CD4-positive, CD25-positive, alpha-beta regulatory T cell (primary cell): ENCODE results near the gene MYO3B. TPM values are rescaled to one million over a fixed set of nuclear protein-coding genes. Genes with fewer than 3 reads are reported as not detected.
"Not testable (repeated sequence)": the region's sequence is repeated elsewhere in the genome, so short reads cannot be mapped to it uniquely, and the experiment has no call there.

Experiments
- ATAC-seq, 2 donors: fragments of 150-1000 bp; cut with Tn5 transposase; one replicate each; pipeline ENCODE4 v1.10.0; 2021; ENCODE audit warnings: low read depth in 2 of 2, moderate number of reproducible peaks in 2 of 2, moderate library complexity in 1 of 2
- DNase-seq, 3 donors: peaks; one replicate each; pipeline versions ENCODE4 v3.0.0 to v3.0.0-alpha.2; 2012 to 2022; ENCODE audit warnings: mixed read lengths in 1 of 3
- H3K27ac ChIP-seq: one replicate; pipeline ENCODE4 v1.7.0; 2013; ENCODE audit warnings: mild to moderate bottlenecking, low read length; ENCODE audit not compliant: insufficient read depth, poor library complexity, severe bottlenecking
- H3K27me3 ChIP-seq: one replicate; pipeline ENCODE4 v1.7.0; 2013; ENCODE audit warnings: low read length; ENCODE audit not compliant: control insufficient read depth, insufficient read depth
- H3K36me3 ChIP-seq: one replicate; pipeline ENCODE4 v1.7.0; 2013; ENCODE audit warnings: mild to moderate bottlenecking, low read length, moderate library complexity; ENCODE audit not compliant: control insufficient read depth, insufficient read depth
- H3K4me1 ChIP-seq: 2 replicates; pipeline ENCODE4 v1.7.0; 2013; ENCODE audit warnings: mild to moderate bottlenecking, low read length; ENCODE audit not compliant: insufficient read depth, control insufficient read depth, poor library complexity, severe bottlenecking
- H3K4me3 ChIP-seq: one replicate; pipeline ENCODE4 v1.7.0; 2013; ENCODE audit warnings: low read depth, mild to moderate bottlenecking, low read length, moderate library complexity
- H3K9me3 ChIP-seq, 2 experiments: 1 replicate in 1 of 2; 2 replicates in 1 of 2; pipeline ENCODE4 v1.7.0; 2013; ENCODE audit warnings: low read length in 2 of 2, mild to moderate bottlenecking in 1 of 2, moderate library complexity in 1 of 2; ENCODE audit not compliant: control insufficient read depth in 2 of 2
- H3K27ac Mint-ChIP-seq, 3 donors: one replicate each; pipeline ENCODE4 v1.8.0; 2020 to 2022; ENCODE audit warnings: mild to moderate bottlenecking in 3 of 3, mixed read lengths in 3 of 3, moderate library complexity in 2 of 3
- H3K27me3 Mint-ChIP-seq: one replicate; pipeline ENCODE4 v1.8.0; 2022; ENCODE audit warnings: mild to moderate bottlenecking, mixed read lengths
- H3K36me3 Mint-ChIP-seq: one replicate; pipeline ENCODE4 v1.8.0; 2020; ENCODE audit warnings: mixed read lengths
- H3K4me1 Mint-ChIP-seq, 4 donors: one replicate each; pipeline ENCODE4 v1.8.0; 2020 to 2022; ENCODE audit warnings: mixed read lengths in 4 of 4, mild to moderate bottlenecking in 1 of 4
- H3K4me3 Mint-ChIP-seq, 4 donors: one replicate each; pipeline ENCODE4 v1.8.0; 2020 to 2022; ENCODE audit warnings: mild to moderate bottlenecking in 4 of 4, mixed read lengths in 4 of 4, moderate library complexity in 3 of 4
- H3K9me3 Mint-ChIP-seq, 7 donors: one replicate each; pipeline ENCODE4 v1.8.0; 2020 to 2022; ENCODE audit warnings: mixed read lengths in 7 of 7, mild to moderate bottlenecking in 3 of 7, moderate library complexity in 2 of 7
- polyA plus RNA-seq, 4 donors: library from polyadenylated mRNA; unstranded; fragments of 300-500 nt; fragmentation: Illumina TruSeq; gene quantifications; one replicate each; pipeline ENCODE4 v1.2.3, GENCODE V29; 2021
- total RNA-seq: library from RNA; stranded (reverse); gene quantifications from one replicate; pipeline ENCODE4 v1.2.3, GENCODE V29; 2022

Gene MYO3B
- total and polyA plus RNA-seq, 5 donors from 2014 or later: not detected

- no peaks in the 10 kb centered on the region for H3K9me3 ChIP-seq
- Mint-ChIP-seq H3K36me3 (no peaks in the 10 kb centered on the region), H3K27me3 (peaks cover 7% of the 10 kb centered on the region), H3K9me3 (peaks cover 0 to 7% (median 2%) of the 10 kb centered on the region in 7 donors), H3K4me3 (no peak overlapping the region), H3K4me1 (no peaks in the 10 kb centered on the region), H3K27ac (no peak overlapping the region)
- H3K4me1 ChIP-seq: no peaks in the 10 kb centered on the region
- DNase-seq (no peak), ATAC-seq (no peak)
- H3K27me3 ChIP-seq: no peaks in the 10 kb centered on the region
- no peak overlapping the region for H3K4me3 ChIP-seq
- H3K27ac ChIP-seq: no peak overlapping the region
- no peaks in the 10 kb centered on the region for H3K36me3 ChIP-seq
Measured at GRCh38 chr2:170266358-170266757, 88.4 kb downstream of the MYO3B start.

DNA sequence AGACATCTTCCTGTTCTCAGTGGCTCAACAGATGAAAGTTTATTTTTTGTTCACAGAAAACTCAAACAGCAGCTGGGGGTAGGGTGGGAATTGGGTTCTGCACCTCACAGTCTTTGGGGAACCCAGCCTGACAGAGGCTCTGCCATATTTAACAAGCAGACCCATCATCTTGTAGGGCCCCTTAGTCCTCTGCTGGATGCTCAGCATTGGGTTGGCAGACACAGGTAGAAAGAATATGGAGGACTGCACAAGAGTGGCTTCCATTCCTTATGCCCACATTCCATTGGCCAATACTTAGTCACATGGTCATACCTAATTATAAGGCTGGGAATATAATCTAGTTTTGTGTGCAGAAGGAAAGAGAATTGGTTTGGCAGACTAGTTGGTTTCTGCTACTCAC lies 89.1 kb downstream of the MYO3B start:
- Mint-ChIP-seq H3K9me3 (peaks cover 0 to 4% (median 1%) of the 10 kb centered on the region in 7 donors), H3K4me3 (no peak overlapping the region), H3K27ac (no peak overlapping the region), H3K36me3 (no peaks in the 10 kb centered on the region), H3K27me3 (peaks cover 4% of the 10 kb centered on the region), H3K4me1 (no peaks in the 10 kb centered on the region)
- DNase-seq (no peak), ATAC-seq (no peak)
- Histone ChIP-seq H3K36me3 (no peaks in the 10 kb centered on the region), H3K4me1 (no peaks in the 10 kb centered on the region), H3K27me3 (no peaks in the 10 kb centered on the region), H3K4me3 (no peak overlapping the region), H3K27ac (no peak overlapping the region), H3K9me3 (no peaks in the 10 kb centered on the region)

- Histone ChIP-seq H3K4me1 (no peaks in the 10 kb centered on the region), H3K9me3 (no peaks in the 10 kb centered on the region), H3K27ac (no peak overlapping the region), H3K36me3 (no peaks in the 10 kb centered on the region), H3K4me3 (no peak overlapping the region), H3K27me3 (no peaks in the 10 kb centered on the region)
- no peak overlapping the region for H3K4me3 Mint-ChIP-seq
- H3K27me3 Mint-ChIP-seq: peaks cover 4% of the 10 kb centered on the region
- peaks cover 0 to 3% (median 0%) of the 10 kb centered on the region in 7 donors for H3K9me3 Mint-ChIP-seq
- H3K36me3 Mint-ChIP-seq: no peaks in the 10 kb centered on the region
- DNase-seq (no peak), ATAC-seq (no peak)
- no peaks in the 10 kb centered on the region for H3K4me1 Mint-ChIP-seq
- H3K27ac Mint-ChIP-seq: no peak overlapping the region
Measured at GRCh38 chr2:170270278-170270864, 92.4 kb downstream of the MYO3B start.

DNA sequence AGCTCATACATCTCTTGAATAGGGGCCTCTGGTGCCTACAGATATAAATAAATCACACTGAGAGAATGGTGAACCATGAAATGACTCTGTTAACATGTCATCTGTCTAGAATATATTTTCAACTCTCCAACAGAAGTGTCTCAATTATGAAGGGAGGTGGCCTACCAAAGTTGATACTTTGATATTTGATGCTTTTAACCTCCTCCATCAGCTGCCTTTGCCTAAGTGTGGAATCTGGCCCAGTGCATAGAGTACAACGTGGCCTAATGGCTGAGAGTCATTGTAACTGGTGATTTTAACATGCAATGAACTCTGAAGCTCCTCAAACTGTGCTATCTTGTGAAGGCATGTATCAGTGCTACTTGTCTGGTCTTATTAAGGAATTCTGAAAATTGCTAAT lies 93.4 kb downstream of the MYO3B start:
- Mint-ChIP-seq H3K4me1 (no peaks in the 10 kb centered on the region), H3K4me3 (no peak overlapping the region), H3K36me3 (no peaks in the 10 kb centered on the region), H3K27ac (no peak overlapping the region), H3K9me3 (peaks cover 0 to 3% (median 0%) of the 10 kb centered on the region in 7 donors), H3K27me3 (peaks cover 9% of the 10 kb centered on the region)
- H3K27ac ChIP-seq: no peak overlapping the region
- no peak overlapping the region for H3K4me3 ChIP-seq
- no peaks in the 10 kb centered on the region for H3K27me3 ChIP-seq
- H3K4me1 ChIP-seq: no peaks in the 10 kb centered on the region
- ATAC-seq: no peak
- DNase-seq: no peak
- no peaks in the 10 kb centered on the region for H3K36me3 ChIP-seq
- H3K9me3 ChIP-seq: no peaks in the 10 kb centered on the region

GRCh38 chr2:170276056-170276455 lies 98.1 kb downstream of the MYO3B start:
- Mint-ChIP-seq H3K27ac (no peak overlapping the region), H3K9me3 (peaks cover 0 to 2% (median 0%) of the 10 kb centered on the region in 7 donors), H3K27me3 (peaks cover 18% of the 10 kb centered on the region), H3K4me1 (no peaks in the 10 kb centered on the region), H3K4me3 (no peak overlapping the region), H3K36me3 (no peaks in the 10 kb centered on the region)
- Histone ChIP-seq H3K36me3 (no peaks in the 10 kb centered on the region), H3K9me3 (no peaks in the 10 kb centered on the region), H3K4me3 (no peak overlapping the region), H3K27ac (no peak overlapping the region), H3K4me1 (no peaks in the 10 kb centered on the region), H3K27me3 (no peaks in the 10 kb centered on the region)
- ATAC-seq (no peak), DNase-seq (no peak)

DNA sequence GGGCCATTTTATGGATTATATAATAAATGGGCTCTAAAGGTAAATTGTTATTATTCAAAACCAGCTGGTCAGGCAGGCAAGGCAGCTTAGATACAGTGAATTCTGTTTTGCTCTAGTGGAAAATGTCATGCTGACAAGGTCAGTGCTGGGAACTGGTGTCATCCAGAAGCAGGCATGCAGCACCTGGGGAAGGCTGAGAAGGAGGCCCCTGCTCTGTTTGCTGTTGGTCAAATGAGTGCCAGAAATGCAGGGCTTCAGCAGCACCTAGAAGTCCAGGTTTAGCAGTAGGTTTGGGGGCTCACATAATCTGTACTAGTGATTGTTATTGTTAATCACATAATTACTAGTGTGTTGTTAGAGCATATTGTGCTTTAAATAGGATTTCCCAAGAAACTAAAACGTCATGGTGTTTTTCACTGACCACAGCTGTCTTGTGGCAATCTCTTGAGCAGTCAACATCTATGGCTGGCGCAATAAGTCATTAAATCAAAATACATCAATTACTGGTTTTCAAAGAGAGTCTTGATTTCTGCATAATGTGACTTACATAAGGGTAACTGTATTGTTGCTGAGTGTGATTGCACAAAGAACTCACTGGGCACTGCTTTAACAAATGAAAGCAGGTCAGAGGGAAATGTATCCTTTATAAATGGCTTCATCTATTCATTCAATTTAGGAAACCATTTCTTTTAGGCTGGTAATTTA lies 99.1 kb downstream of the MYO3B start:
- no peaks in the 10 kb centered on the region for H3K4me1 ChIP-seq
- peaks cover 0 to 4% (median 0%) of the 10 kb centered on the region in 7 donors for H3K9me3 Mint-ChIP-seq
- H3K9me3 ChIP-seq: no peaks in the 10 kb centered on the region
- DNase-seq (no peak), ATAC-seq (no peak)
- H3K27ac Mint-ChIP-seq: no peak overlapping the region
- H3K27me3 Mint-ChIP-seq: peaks cover 26% of the 10 kb centered on the region
- no peaks in the 10 kb centered on the region for H3K4me1 Mint-ChIP-seq
- no peak overlapping the region for H3K27ac ChIP-seq
- H3K4me3 ChIP-seq: no peak overlapping the region
- no peaks in the 10 kb centered on the region for H3K27me3 ChIP-seq
- H3K4me3 Mint-ChIP-seq: no peak overlapping the region
- H3K36me3 Mint-ChIP-seq: no peaks in the 10 kb centered on the region
- no peaks in the 10 kb centered on the region for H3K36me3 ChIP-seq

DNA sequence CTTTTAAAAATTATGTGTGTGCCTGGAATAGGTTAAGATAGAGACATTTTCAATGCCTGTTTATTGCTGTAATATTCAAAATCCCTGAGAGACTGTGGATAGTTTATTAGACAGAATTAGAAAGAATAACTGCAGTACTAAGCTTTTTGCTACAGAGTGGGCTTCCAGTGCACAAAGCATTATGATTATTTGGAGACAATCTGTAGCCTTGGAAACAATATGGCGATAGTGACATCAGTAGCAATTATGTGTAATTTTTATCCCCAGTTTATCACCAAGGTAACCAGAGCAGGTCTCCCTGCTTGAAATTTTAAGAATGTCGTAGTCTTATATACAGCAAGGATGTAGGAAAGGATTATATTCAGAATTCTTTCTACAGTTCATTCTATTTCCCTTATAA lies 100.0 kb downstream of the MYO3B start:
- Histone ChIP-seq H3K27me3 (no peaks in the 10 kb centered on the region), H3K4me1 (no peaks in the 10 kb centered on the region), H3K9me3 (no peaks in the 10 kb centered on the region), H3K27ac (no peak overlapping the region), H3K4me3 (no peak overlapping the region), H3K36me3 (no peaks in the 10 kb centered on the region)
- DNase-seq: no peak
- no peaks in the 10 kb centered on the region for H3K36me3 Mint-ChIP-seq
- no peak for ATAC-seq
- H3K4me3 Mint-ChIP-seq: no peak overlapping the region
- peaks cover 31% of the 10 kb centered on the region for H3K27me3 Mint-ChIP-seq
- H3K4me1 Mint-ChIP-seq: no peaks in the 10 kb centered on the region
- H3K27ac Mint-ChIP-seq: no peak overlapping the region
- H3K9me3 Mint-ChIP-seq: peaks cover 0 to 4% (median 0%) of the 10 kb centered on the region in 7 donors

- H3K4me3 Mint-ChIP-seq, H3K27ac Mint-ChIP-seq, H3K9me3 ChIP-seq, H3K27ac ChIP-seq, H3K4me1 Mint-ChIP-seq, H3K36me3 ChIP-seq, H3K36me3 Mint-ChIP-seq, H3K4me3 ChIP-seq, H3K27me3 ChIP-seq, ATAC-seq, H3K4me1 ChIP-seq, DNase-seq, H3K9me3 Mint-ChIP-seq: not testable (repeated sequence)
- peaks cover 31% of the 10 kb centered on the region for H3K27me3 Mint-ChIP-seq
Measured at GRCh38 chr2:170279615-170280014, 101.7 kb downstream of the MYO3B start.
